HEK293T (cell line): ENCODE data around the gene UBXN11.

Experiments used
- CTCF ChIA-PET: fragments of 350-600 bp; formaldehyde crosslinking; extraction: SDS; loops from one replicate; lab custom pipeline; 2021; ENCODE audit warnings: antibody characterized with exemption, inconsistent platforms; lab: Yijun Ruan, JAX
- POLR2A ChIA-PET: fragments of 350-600 bp; formaldehyde crosslinking; extraction: SDS; loops from one replicate; lab custom pipeline; 2020; ENCODE audit warnings: antibody characterized with exemption, inconsistent platforms; lab: Yijun Ruan, JAX
- DNase-seq: peaks from one replicate; pipeline ENCODE4 v3.0.0; 2012; ENCODE audit warnings: mixed read lengths; ENCODE audit errors: extremely low spot score
- ARNT ChIP-seq: fragments of 450-650 bp; IDR thresholded peaks from 2 replicates; pipeline ENCODE4 v1.6.1; 2017; ENCODE audit warnings: mild to moderate bottlenecking
- BHLHE40 ChIP-seq: fragments of 450-650 bp; IDR thresholded peaks from 2 replicates; pipeline ENCODE4 v1.6.1; 2016; ENCODE audit warnings: mild to moderate bottlenecking, moderate library complexity, borderline replicate concordance
- CTBP1 ChIP-seq: fragments of 450-650 bp; IDR thresholded peaks from 2 replicates; pipeline ENCODE4 v1.6.1; 2016; ENCODE audit warnings: borderline replicate concordance
- ELF4 ChIP-seq: fragments of 450-650 bp; IDR thresholded peaks from 2 replicates; pipeline ENCODE4 v1.6.1; 2017; ENCODE audit warnings: antibody characterized with exemption
- FOXA1 ChIP-seq: fragments of 450-650 bp; IDR thresholded peaks from 2 replicates; pipeline ENCODE4 v1.6.1; 2016; ENCODE audit warnings: mild to moderate bottlenecking
- FOXK2 ChIP-seq: fragments of 450-650 bp; IDR thresholded peaks from 2 replicates; pipeline ENCODE4 v1.6.1; 2016; ENCODE audit warnings: mild to moderate bottlenecking
- FOXM1 ChIP-seq: fragments of 450-650 bp; IDR thresholded peaks from 2 replicates; pipeline ENCODE4 v1.6.1; 2017; ENCODE audit warnings: mild to moderate bottlenecking, borderline replicate concordance
- HDGF ChIP-seq: fragments of 450-650 bp; IDR thresholded peaks from 2 replicates; pipeline ENCODE4 v1.6.1; 2017; ENCODE audit warnings: antibody characterized with exemption, borderline replicate concordance
- L3MBTL2 ChIP-seq: fragments of 450-650 bp; conservative IDR thresholded peaks from 2 replicates; pipeline ENCODE4 v1.6.1; 2016; ENCODE audit warnings: mild to moderate bottlenecking
- LEF1 ChIP-seq: fragments of 450-650 bp; IDR thresholded peaks from 2 replicates; pipeline ENCODE4 v1.6.1; 2017; ENCODE audit warnings: mild to moderate bottlenecking, borderline replicate concordance
- NFRKB ChIP-seq: fragments of 450-650 bp; IDR thresholded peaks from 2 replicates; pipeline ENCODE4 v1.6.1; 2016; ENCODE audit warnings: mild to moderate bottlenecking, moderate library complexity
- SP1 ChIP-seq: fragments of 450-650 bp; IDR thresholded peaks from 2 replicates; pipeline ENCODE4 v1.6.1; 2017
- SUZ12 ChIP-seq: fragments of 450-650 bp; IDR thresholded peaks from 2 replicates; pipeline ENCODE4 v1.6.1; 2016; ENCODE audit warnings: mild to moderate bottlenecking
- TARDBP ChIP-seq: fragments of 450-650 bp; IDR thresholded peaks from 2 replicates; pipeline ENCODE4 v1.6.1; 2016
- ZNF384 ChIP-seq: fragments of 450-650 bp; IDR thresholded peaks from 2 replicates; pipeline ENCODE4 v1.6.1; 2016
- TF ChIP-seq, protein P1 (sequence below): fragments of 450-650 bp; IDR thresholded peaks from 2 replicates; pipeline ENCODE4 v1.6.1; 2016

The UBXN11 gene

DNA sequence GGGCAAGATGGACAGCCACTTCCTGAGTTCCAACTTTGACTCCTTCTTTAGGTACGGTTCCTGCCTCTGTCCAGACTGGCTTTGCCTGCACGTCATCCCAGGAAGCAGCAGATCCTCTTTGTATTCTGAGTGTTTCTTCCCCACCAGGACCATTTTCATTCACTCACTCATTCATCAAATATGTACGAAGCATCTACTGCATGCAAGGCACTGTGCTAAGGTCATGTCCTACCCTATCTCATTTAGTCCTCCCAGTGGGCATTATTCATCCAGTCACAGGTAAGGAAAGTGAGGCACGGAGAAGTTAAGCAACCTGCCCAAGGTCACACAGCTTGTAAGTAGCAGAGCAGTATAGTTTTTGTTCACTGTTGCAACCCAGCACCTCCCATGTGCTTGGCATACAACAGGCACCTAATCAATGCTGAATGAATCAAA is 33.6 kb upstream of the UBXN11 start:
- TF ChIP-seq LEF1 (no peak), ELF4 (no peak), FOXA1 (no peak), HDGF (no peak)
- TF ChIP-seq, protein P1, sequence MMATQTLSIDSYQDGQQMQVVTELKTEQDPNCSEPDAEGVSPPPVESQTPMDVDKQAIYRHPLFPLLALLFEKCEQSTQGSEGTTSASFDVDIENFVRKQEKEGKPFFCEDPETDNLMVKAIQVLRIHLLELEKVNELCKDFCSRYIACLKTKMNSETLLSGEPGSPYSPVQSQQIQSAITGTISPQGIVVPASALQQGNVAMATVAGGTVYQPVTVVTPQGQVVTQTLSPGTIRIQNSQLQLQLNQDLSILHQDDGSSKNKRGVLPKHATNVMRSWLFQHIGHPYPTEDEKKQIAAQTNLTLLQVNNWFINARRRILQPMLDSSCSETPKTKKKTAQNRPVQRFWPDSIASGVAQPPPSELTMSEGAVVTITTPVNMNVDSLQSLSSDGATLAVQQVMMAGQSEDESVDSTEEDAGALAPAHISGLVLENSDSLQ, result no peak
- POLR2A ChIA-PET, result no interaction called here
- no peak for DNase-seq
- CTCF ChIA-PET, result interaction anchor here (1.5 kb wide), 1 partner anchor 12 kb away, joined by 4 read pairs; no protein-coding TSS in a partner anchor

GRCh38 chr1:26338670-26339069 is 32.2 kb upstream of the UBXN11 start:
- no peak for DNase-seq
- TF ChIP-seq CTBP1, result no peak
- TF ChIP-seq ELF4, result no peak
- TF ChIP-seq, protein P1, result no peak
- no peak for TF ChIP-seq NFRKB
- no peak for TF ChIP-seq BHLHE40
- TF ChIP-seq FOXA1, result no peak
- TF ChIP-seq FOXK2, result no peak
- TF ChIP-seq HDGF, result no peak
- TF ChIP-seq L3MBTL2, result no peak
- TF ChIP-seq SP1, result no peak
- TF ChIP-seq FOXM1, result no peak
- no peak for TF ChIP-seq ZNF384
- TF ChIP-seq ARNT, result no peak
- TF ChIP-seq TARDBP, result no peak
- TF ChIP-seq LEF1, result no peak
- no peak for TF ChIP-seq SUZ12
- CTCF ChIA-PET, result interaction anchor here (1.5 kb wide), 2 partner anchors 10 to 78 kb away, joined by 4 read pairs; no protein-coding TSS in a partner anchor
- POLR2A ChIA-PET, result no interaction called here

DNA sequence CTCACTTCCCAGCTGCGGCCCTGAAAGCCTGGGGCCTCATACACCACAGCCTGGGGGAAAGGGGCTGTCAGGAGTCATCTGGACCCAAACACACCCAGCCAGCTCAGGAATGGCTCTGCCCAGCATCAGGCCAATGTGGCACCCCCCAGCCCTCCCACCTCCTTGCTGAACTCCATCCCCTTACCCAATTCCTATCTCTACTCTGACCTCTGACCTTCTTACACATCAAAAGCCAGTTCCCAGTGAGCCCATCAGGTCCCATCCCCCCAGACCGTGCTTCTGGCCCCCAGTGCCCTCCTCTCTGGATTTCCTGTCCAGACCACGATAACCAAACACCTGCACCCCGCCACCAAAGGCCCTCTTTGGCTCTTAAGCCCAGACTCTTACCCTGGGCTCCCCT is 31.2 kb upstream of the UBXN11 start:
- ChIA-PET CTCF (no interaction called here), POLR2A (no interaction called here)
- DNase-seq, result no peak
- no peak for TF ChIP-seq HDGF
- no peak for TF ChIP-seq L3MBTL2
- TF ChIP-seq FOXK2, result no peak
- no peak for TF ChIP-seq FOXA1
- TF ChIP-seq NFRKB, result no peak
- no peak for TF ChIP-seq ZNF384
- TF ChIP-seq SUZ12, result no peak
- TF ChIP-seq, protein P1, result no peak
- TF ChIP-seq SP1, result no peak
- no peak for TF ChIP-seq TARDBP
- TF ChIP-seq BHLHE40, result no peak

GRCh38 chr1:26337206-26337535 is 30.7 kb upstream of the UBXN11 start:
- ChIA-PET CTCF (no interaction called here), POLR2A (interaction anchor here (0.6 kb wide), 1 partner anchor 10 kb away, joined by 3 read pairs; no protein-coding TSS in a partner anchor)
- no peak for DNase-seq
- no peak for TF ChIP-seq ZNF384
- TF ChIP-seq CTBP1, result no peak
- no peak for TF ChIP-seq SP1
- TF ChIP-seq FOXM1, result no peak
- no peak for TF ChIP-seq HDGF
- no peak for TF ChIP-seq LEF1
- TF ChIP-seq BHLHE40, result no peak
- TF ChIP-seq ELF4, result no peak
- no peak for TF ChIP-seq SUZ12
- TF ChIP-seq FOXA1, result no peak
- TF ChIP-seq FOXK2, result no peak
- no peak for TF ChIP-seq NFRKB
- TF ChIP-seq, protein P1, result no peak
- TF ChIP-seq TARDBP, result no peak
- no peak for TF ChIP-seq L3MBTL2
- no peak for TF ChIP-seq ARNT

GRCh38 chr1:26336477-26337205 is 30.2 kb upstream of the UBXN11 start:
- DNase-seq, result peak; percentile 89
- ChIA-PET POLR2A (interaction anchor here (0.6 kb wide), 1 partner anchor 10 kb away, joined by 3 read pairs; no protein-coding TSS in a partner anchor), CTCF (interaction anchor here (0.6 to 1.2 kb wide), 2 partner anchors 28 to 167 kb away, joined by 3 to 4 read pairs; partner anchors contain the start of gene ZNF593)
- TF ChIP-seq L3MBTL2 (peak; percentile 93), FOXA1 (no peak), ARNT (no peak)
